Measurements from ENCODE around the gene RCC1.
"Not testable (repeated sequence)": the region's sequence is repeated elsewhere in the genome, so short reads cannot be mapped to it uniquely, and the experiment has no call there.

RCC1 gene

GRCh38 chr1:28538286-28538685, 32.4 kb downstream of the RCC1 start:
- intact Hi-C loops (cut with DNase I) = no loop called here
- DNase-seq = peak in 2 of 10 donors; percentile 8 to 36

- no peak for DNase-seq
- intact Hi-C loops (cut with DNase I) = no loop called here
Observed at GRCh38 chr1:28540651-28541050, 34.8 kb downstream of the RCC1 start.

GRCh38 chr1:28541414-28542015, 35.7 kb downstream of the RCC1 start:
- intact Hi-C loops (cut with DNase I) = not testable (repeated sequence)
- DNase-seq = peak in 1 of 10 donors; percentile 1

- intact Hi-C loops (cut with DNase I) = no loop called here
- no peak for DNase-seq
Observed at GRCh38 chr1:28545246-28545628, 39.4 kb downstream of the RCC1 start.

GRCh38 chr1:28548318-28548717, 42.5 kb downstream of the RCC1 start:
- no peak for DNase-seq
- intact Hi-C loops (cut with DNase I) = no loop called here

- no peak for DNase-seq
Observed at GRCh38 chr1:28551381-28551780, 45.5 kb downstream of the RCC1 start.

GRCh38 chr1:28552758-28553663, 47.2 kb downstream of the RCC1 start, which contains the start of gene TRNAU1AP:
TSS of gene TRNAU1AP (plus strand) at chr1:28553085. CDS start at chr1:28553111, 26 bp downstream.
- intact Hi-C loops (cut with DNase I) = loop anchor here (1.0 to 5.0 kb wide), 2 partner anchors 27 to 36 kb away; no protein-coding TSS in a partner anchor
- peak; percentile 88 to 99 (median 92) for DNase-seq

More at GRCh38 chr1:28551381-28551780, 45.5 kb downstream of the RCC1 start:
- intact Hi-C loops (cut with DNase I) = loop anchor here (5.0 kb wide), 1 partner anchor 34 kb away; no protein-coding TSS in a partner anchor

GRCh38 chr1:28560886-28561285, 55.0 kb downstream of the RCC1 start:
- intact Hi-C loops (cut with DNase I) = no loop called here
- DNase-seq = no peak

- intact Hi-C loops (cut with DNase I) = no loop called here
- DNase-seq = no peak
Observed at GRCh38 chr1:28564310-28564709, 58.5 kb downstream of the RCC1 start.

GRCh38 chr1:28565040-28565439, 59.2 kb downstream of the RCC1 start:
- intact Hi-C loops (cut with DNase I) = no loop called here
- peak in 1 of 10 donors; percentile 1 for DNase-seq

- DNase-seq = no peak
- intact Hi-C loops (cut with DNase I) = no loop called here
Observed at GRCh38 chr1:28565726-28566125, 59.9 kb downstream of the RCC1 start.

GRCh38 chr1:28566931-28567330, 61.1 kb downstream of the RCC1 start:
- intact Hi-C loops (cut with DNase I) = no loop called here
- no peak for DNase-seq

- intact Hi-C loops (cut with DNase I) = no loop called here
- no peak for DNase-seq
Observed at GRCh38 chr1:28571911-28572310, 66.1 kb downstream of the RCC1 start.

- DNase-seq = peak in 1 of 10 donors; percentile 6
- intact Hi-C loops (cut with DNase I) = not testable (repeated sequence)
Observed at GRCh38 chr1:28572891-28573290, 67.0 kb downstream of the RCC1 start.

GRCh38 chr1:28573564-28573963, 67.7 kb downstream of the RCC1 start:
- no peak for DNase-seq
- intact Hi-C loops (cut with DNase I) = no loop called here

GRCh38 chr1:28577052-28577678, 71.3 kb downstream of the RCC1 start:
- DNase-seq = no peak
- intact Hi-C loops (cut with DNase I) = no loop called here

GRCh38 chr1:28577738-28578536, 72.1 kb downstream of the RCC1 start:
- intact Hi-C loops (cut with DNase I) = no loop called here
- no peak for DNase-seq

- DNase-seq = peak in 2 of 10 donors; percentile 14 to 24
- intact Hi-C loops (cut with DNase I) = no loop called here
Observed at GRCh38 chr1:28578696-28579218, 72.9 kb downstream of the RCC1 start.

GRCh38 chr1:28579401-28579800, 73.6 kb downstream of the RCC1 start:
- intact Hi-C loops (cut with DNase I) = no loop called here
- DNase-seq = no peak

Data from posterior cingulate gyrus (tissue), 11 donors.